C4-2B (cell line): ENCODE results near the gene DENND4C.

Source experiments
- CTCF ChIP-seq: fragments of 450-650 bp; conservative IDR thresholded peaks from 2 replicates; pipeline ENCODE4 v1.5.1; 2017; ENCODE audit warnings: mild to moderate bottlenecking
- ZFX ChIP-seq: fragments of 450-650 bp; IDR thresholded peaks from 2 replicates; pipeline ENCODE4 v1.6.1; 2017

- TF ChIP-seq CTCF (no peak), ZFX (no peak)
Observed at GRCh38 chr9:19233344-19233743, 2.9 kb downstream of the DENND4C start.
